ENCODE results near the gene RTL9. TPM values are rescaled to one million over a fixed set of nuclear protein-coding genes. Genes with fewer than 3 reads are reported as not detected.

Gene RTL9
- total RNA-seq, 2 donors from 2014 or later = 0.07 to 0.27 TPM

GRCh38 chrX:110381216-110381615 lies 22.6 kb downstream of the RTL9 start:
- no peak for DNase-seq (ENCODE audit: low spot score)
- TF ChIP-seq, protein P1, sequence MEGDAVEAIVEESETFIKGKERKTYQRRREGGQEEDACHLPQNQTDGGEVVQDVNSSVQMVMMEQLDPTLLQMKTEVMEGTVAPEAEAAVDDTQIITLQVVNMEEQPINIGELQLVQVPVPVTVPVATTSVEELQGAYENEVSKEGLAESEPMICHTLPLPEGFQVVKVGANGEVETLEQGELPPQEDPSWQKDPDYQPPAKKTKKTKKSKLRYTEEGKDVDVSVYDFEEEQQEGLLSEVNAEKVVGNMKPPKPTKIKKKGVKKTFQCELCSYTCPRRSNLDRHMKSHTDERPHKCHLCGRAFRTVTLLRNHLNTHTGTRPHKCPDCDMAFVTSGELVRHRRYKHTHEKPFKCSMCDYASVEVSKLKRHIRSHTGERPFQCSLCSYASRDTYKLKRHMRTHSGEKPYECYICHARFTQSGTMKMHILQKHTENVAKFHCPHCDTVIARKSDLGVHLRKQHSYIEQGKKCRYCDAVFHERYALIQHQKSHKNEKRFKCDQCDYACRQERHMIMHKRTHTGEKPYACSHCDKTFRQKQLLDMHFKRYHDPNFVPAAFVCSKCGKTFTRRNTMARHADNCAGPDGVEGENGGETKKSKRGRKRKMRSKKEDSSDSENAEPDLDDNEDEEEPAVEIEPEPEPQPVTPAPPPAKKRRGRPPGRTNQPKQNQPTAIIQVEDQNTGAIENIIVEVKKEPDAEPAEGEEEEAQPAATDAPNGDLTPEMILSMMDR (IDR thresholded peaks at IDR 0.05) = no peak
- no peaks in the 10 kb centered on the region for H3K9me3 ChIP-seq
- no peak for ATAC-seq (ENCODE audit: insufficient number of reproducible peaks, low FRiP score, low read depth)
- no peak overlapping the region for H3K27ac ChIP-seq
- no peaks in the 10 kb centered on the region for H3K4me1 ChIP-seq (ENCODE audit: control insufficient read depth in 1 of 2, low read depth in 2 of 2)
- H3K4me3 ChIP-seq = no peak overlapping the region
- H3K36me3 ChIP-seq = no peaks in the 10 kb centered on the region
- H3K27me3 ChIP-seq (replicated peaks; ENCODE audit: insufficient read depth) = no peaks in the 10 kb centered on the region

DNA sequence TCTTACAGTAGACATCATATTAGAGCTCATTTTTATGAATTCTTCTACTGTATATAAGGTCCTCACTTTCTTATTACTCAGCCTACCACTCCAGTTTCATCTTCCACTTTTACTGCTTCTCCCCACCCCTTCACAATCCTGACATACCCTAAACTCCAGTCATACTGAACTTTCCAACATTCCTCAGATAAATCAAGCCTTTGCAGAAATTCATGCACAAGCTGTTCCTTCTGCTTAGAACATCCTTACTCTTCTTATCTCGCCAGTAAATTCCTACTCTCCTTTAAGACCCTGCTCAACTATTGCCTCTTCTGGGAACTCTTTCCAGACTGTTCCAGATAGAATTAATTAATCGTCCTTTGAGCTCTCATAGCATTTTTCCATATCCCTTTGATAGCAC lies 24.8 kb downstream of the RTL9 start:
- DNase-seq (ENCODE audit: low spot score) = no peak
- TF ChIP-seq, protein P1 (IDR thresholded peaks at IDR 0.05) = no peak
- Histone ChIP-seq H3K4me1 (ENCODE audit: control insufficient read depth in 1 of 2, low read depth in 2 of 2) (no peaks in the 10 kb centered on the region), H3K27me3 (replicated peaks; ENCODE audit: insufficient read depth) (no peaks in the 10 kb centered on the region), H3K27ac (no peak overlapping the region), H3K9me3 (no peaks in the 10 kb centered on the region), H3K4me3 (no peak overlapping the region), H3K36me3 (no peaks in the 10 kb centered on the region)
- no peak for ATAC-seq (ENCODE audit: insufficient number of reproducible peaks, low FRiP score, low read depth)

DNA sequence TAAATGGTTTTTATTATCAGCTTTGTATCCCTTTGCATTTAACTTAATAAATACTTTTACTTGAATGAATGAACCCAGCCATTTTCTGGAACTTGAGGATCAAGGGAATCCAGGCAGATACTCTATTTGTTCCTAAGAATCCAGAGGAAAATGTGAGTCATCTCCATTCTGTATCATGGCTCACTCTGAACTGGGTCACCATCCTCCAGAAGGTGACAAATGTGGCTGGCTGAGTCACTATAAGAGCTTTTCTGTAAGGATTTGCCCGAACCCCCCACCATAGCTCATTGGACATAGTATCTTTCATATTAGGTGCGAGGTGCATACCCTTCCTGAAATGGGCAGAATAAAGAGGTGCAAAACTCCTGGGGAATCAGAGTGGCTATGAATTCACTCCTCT lies 25.8 kb downstream of the RTL9 start:
- Histone ChIP-seq H3K4me3 (no peak overlapping the region), H3K9me3 (no peaks in the 10 kb centered on the region), H3K4me1 (ENCODE audit: control insufficient read depth in 1 of 2, low read depth in 2 of 2) (no peaks in the 10 kb centered on the region), H3K36me3 (no peaks in the 10 kb centered on the region), H3K27me3 (replicated peaks; ENCODE audit: insufficient read depth) (no peaks in the 10 kb centered on the region), H3K27ac (no peak overlapping the region)
- DNase-seq (ENCODE audit: low spot score) (no peak), ATAC-seq (ENCODE audit: insufficient number of reproducible peaks, low FRiP score, low read depth) (no peak)
- TF ChIP-seq, protein P1 (IDR thresholded peaks at IDR 0.05) = no peak

DNA sequence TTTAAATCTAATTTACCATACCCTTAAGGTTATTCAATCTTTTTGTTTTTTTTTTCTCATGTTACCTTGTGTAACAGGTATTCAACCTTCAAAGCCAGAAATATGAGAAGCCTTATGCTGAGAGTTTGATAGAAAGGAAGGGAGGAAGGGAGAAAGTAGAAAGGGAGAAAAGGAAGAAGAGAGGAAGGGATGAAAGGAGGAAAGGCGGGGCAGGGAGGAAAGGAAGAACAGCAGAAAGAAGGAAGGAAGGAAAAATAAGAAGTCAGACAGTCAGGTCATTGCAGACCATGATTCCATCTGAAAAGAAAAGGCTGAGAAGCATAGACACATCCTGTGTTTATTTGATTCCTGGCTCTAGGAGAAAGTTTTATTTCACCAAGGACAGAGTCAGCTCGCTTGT lies 30.9 kb downstream of the RTL9 start:
- DNase-seq (ENCODE audit: low spot score) (no peak), ATAC-seq (ENCODE audit: insufficient number of reproducible peaks, low FRiP score, low read depth) (no peak)
- TF ChIP-seq, protein P1 (IDR thresholded peaks at IDR 0.05) = no peak
- Histone ChIP-seq H3K4me3 (no peak overlapping the region), H3K9me3 (no peaks in the 10 kb centered on the region), H3K4me1 (ENCODE audit: control insufficient read depth in 1 of 2, low read depth in 2 of 2) (no peaks in the 10 kb centered on the region), H3K27ac (no peak overlapping the region), H3K27me3 (replicated peaks; ENCODE audit: insufficient read depth) (no peaks in the 10 kb centered on the region), H3K36me3 (no peaks in the 10 kb centered on the region)

GRCh38 chrX:110391086-110391485 lies 32.4 kb downstream of the RTL9 start:
- Histone ChIP-seq H3K4me1 (ENCODE audit: control insufficient read depth in 1 of 2, low read depth in 2 of 2) (no peaks in the 10 kb centered on the region), H3K4me3 (no peak overlapping the region), H3K36me3 (no peaks in the 10 kb centered on the region), H3K27me3 (replicated peaks; ENCODE audit: insufficient read depth) (no peaks in the 10 kb centered on the region), H3K27ac (no peak overlapping the region), H3K9me3 (no peaks in the 10 kb centered on the region)
- ATAC-seq (ENCODE audit: insufficient number of reproducible peaks, low FRiP score, low read depth) (no peak), DNase-seq (ENCODE audit: low spot score) (no peak)
- TF ChIP-seq, protein P1 (IDR thresholded peaks at IDR 0.05) = no peak

All from thoracic aorta (tissue), 2 donors.